ENCODE data around the gene FBXW11. TPM values are rescaled to one million over a fixed set of nuclear protein-coding genes. Genes with fewer than 3 reads are reported as not detected.

The FBXW11 gene
- total RNA-seq, 4 donors from 2014 or later: 61.3 to 76.6 (median 70.2) TPM

DNA sequence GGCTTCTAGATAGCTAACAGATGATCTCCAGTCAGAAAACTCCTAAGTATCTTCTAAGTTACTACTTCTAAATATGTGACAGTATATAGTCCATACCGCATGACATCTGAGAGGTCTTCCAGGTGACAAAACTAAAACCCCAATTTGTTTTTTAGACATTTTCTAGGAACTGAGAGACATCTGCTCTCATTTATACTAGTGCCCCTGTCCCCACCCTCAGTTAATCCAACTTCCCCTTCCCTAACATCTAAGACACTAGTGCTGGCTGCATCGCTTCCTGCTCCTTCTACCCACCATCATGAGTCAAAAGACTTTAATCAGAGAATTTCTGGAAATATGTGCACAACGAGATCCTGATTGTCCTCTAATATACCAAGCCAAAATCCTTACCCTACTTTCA, 37.9 kb downstream of the FBXW11 start:
- DNase-seq: no peak
- Histone ChIP-seq H3K4me3 (replicated peaks in 1 of 3) (no peak overlapping the region), H3K9me3 (no peaks in the 10 kb centered on the region), H3K27ac (no peak overlapping the region), H3K36me3 (no peaks in the 10 kb centered on the region), H3K27me3 (no peaks in the 10 kb centered on the region), H3K4me1 (peaks cover 3 to 11% of the 10 kb centered on the region in 2 donors)
- WGBS, 2 donors: 80 to 90% methylated on average over 3 of the region's 3 CpGs
- TF ChIP-seq POLR2A (IDR thresholded peaks at IDR 0.05) (no peak), CTCF (IDR thresholded peaks at IDR 0.05) (no peak)
- intact Hi-C loops (cut with DNase I): no loop called here

DNA sequence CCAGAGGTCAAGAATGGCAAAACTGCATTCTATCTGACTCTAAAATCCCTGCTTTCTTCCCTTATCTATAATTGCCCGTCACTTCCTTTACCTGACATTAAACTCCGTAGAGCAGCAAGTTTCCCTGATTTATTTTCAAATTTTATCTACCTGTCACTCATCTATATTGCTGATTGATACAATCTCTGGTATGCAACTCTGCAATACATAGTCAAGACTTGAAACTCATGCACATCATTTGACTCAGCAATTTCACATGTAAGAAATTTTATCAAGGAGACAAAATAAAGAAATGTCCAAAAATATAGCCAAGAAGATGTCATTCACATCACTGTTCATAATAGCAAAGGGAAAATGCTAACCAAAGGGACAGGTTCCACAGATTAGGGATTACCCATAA, 39.5 kb downstream of the FBXW11 start:
- no peak overlapping the region for H3K4me3 ChIP-seq (replicated peaks in 1 of 3)
- DNase-seq: no peak
- TF ChIP-seq CTCF (IDR thresholded peaks at IDR 0.05) (no peak), POLR2A (IDR thresholded peaks at IDR 0.05) (no peak)
- WGBS, 2 donors: 80 to 81% methylated on average over 2 of the region's 2 CpGs
- no peaks in the 10 kb centered on the region for H3K9me3 ChIP-seq
- no peaks in the 10 kb centered on the region for H3K36me3 ChIP-seq
- H3K27me3 ChIP-seq: no peaks in the 10 kb centered on the region
- H3K4me1 ChIP-seq: peaks cover 3 to 17% of the 10 kb centered on the region in 2 donors
- intact Hi-C loops (cut with DNase I): no loop called here
- H3K27ac ChIP-seq: no peak overlapping the region

DNA sequence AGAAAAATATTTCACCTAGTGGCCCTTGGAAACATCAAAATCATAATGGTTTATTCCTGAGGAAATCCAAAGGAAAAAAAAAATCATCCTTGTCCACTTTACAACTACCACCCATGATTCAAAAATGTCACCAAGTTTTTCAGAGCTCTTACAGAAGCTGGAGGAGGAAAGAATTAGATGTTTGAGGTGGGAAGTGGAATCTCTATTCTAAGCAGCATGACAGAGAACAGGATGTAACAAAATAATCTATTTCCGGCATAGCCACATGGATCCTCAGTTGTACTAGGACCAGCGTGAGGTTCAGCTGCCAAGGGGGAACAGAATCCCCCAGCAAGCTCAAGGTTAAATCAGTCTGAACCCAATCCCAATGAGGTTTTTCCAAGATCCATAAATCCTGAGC, 40.2 kb downstream of the FBXW11 start:
- Histone ChIP-seq H3K4me3 (replicated peaks in 1 of 3) (no peak overlapping the region), H3K27me3 (no peaks in the 10 kb centered on the region), H3K27ac (no peak overlapping the region), H3K9me3 (no peaks in the 10 kb centered on the region), H3K36me3 (no peaks in the 10 kb centered on the region), H3K4me1 (peaks cover 3 to 17% of the 10 kb centered on the region in 2 donors)
- 70 to 78% methylated on average over 2 of the region's 2 CpGs for WGBS, 2 donors
- DNase-seq: no peak
- TF ChIP-seq POLR2A (IDR thresholded peaks at IDR 0.05): no peak
- TF ChIP-seq CTCF (IDR thresholded peaks at IDR 0.05): no peak
- intact Hi-C loops (cut with DNase I): no loop called here

DNA sequence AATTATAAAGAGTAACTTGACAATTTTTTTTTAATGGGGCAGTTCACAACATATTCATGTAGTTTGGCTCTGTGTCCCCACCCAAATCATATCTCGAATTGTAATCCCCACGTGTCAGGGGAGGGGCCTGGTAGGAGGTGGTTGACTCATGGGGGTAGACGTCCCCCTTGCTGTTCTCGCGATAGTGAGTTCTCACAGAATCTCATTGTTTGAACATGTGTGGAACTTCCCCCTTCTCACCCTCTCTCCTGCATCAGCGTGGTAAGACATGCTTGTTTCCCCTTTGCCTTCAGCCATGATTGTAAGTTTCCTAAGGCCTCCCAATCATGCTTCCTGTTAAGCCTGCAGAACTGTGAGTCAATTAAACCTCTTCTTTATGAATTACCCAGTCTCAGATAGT, 40.7 kb downstream of the FBXW11 start:
- H3K4me3 ChIP-seq (replicated peaks in 1 of 3): no peak overlapping the region
- DNase-seq: no peak
- TF ChIP-seq CTCF (IDR thresholded peaks at IDR 0.05): no peak
- TF ChIP-seq POLR2A (IDR thresholded peaks at IDR 0.05): no peak
- intact Hi-C loops (cut with DNase I): no loop called here
- H3K27ac ChIP-seq: no peak overlapping the region
- H3K27me3 ChIP-seq: no peaks in the 10 kb centered on the region
- WGBS, 2 donors: 84 to 86% methylated on average over 6 of the region's 6 CpGs
- H3K36me3 ChIP-seq: no peaks in the 10 kb centered on the region
- H3K9me3 ChIP-seq: no peaks in the 10 kb centered on the region
- H3K4me1 ChIP-seq: peaks cover 3 to 17% of the 10 kb centered on the region in 2 donors

- no peaks in the 10 kb centered on the region for H3K36me3 ChIP-seq
- TF ChIP-seq CTCF (IDR thresholded peaks at IDR 0.05): no peak
- no peak for TF ChIP-seq POLR2A (IDR thresholded peaks at IDR 0.05)
- no peak overlapping the region for H3K4me3 ChIP-seq (replicated peaks in 1 of 3)
- no peak for DNase-seq
- intact Hi-C loops (cut with DNase I): no loop called here
- 81 to 93% methylated on average over 2 of the region's 2 CpGs for WGBS, 2 donors
- H3K27me3 ChIP-seq: no peaks in the 10 kb centered on the region
- peaks cover 6 to 17% of the 10 kb centered on the region in 2 donors for H3K4me1 ChIP-seq
- no peak overlapping the region for H3K27ac ChIP-seq
- no peaks in the 10 kb centered on the region for H3K9me3 ChIP-seq
Observed at GRCh38 chr5:171963416-171963815, 43.0 kb downstream of the FBXW11 start.

Measured in thyroid gland (tissue), 4 donors.